ENCODE measurements around the gene ACP3. TPM values are rescaled to one million over a fixed set of nuclear protein-coding genes. Genes with fewer than 3 reads are reported as not detected.
"Not testable (repeated sequence)": the region's sequence is repeated elsewhere in the genome, so short reads cannot be mapped to it uniquely, and the experiment has no call there.

The ACP3 gene
- not detected in 2 replicates for total RNA-seq

GRCh38 chr3:132317229-132317948 lies at the start of gene ACP3:
Gene ACP3, plus strand, starts transcription at chr3:132317407. Its CDS starts 50 bp downstream, at chr3:132317457.
- DNase-seq, result no peak

- peak; percentile 43 for DNase-seq
Measured at GRCh38 chr3:132268956-132269355, 48.3 kb upstream of the ACP3 start.

- no peak for DNase-seq
Measured at GRCh38 chr3:132273036-132273435, 44.2 kb upstream of the ACP3 start.

- DNase-seq, result no peak
Measured at GRCh38 chr3:132276228-132276906, 40.8 kb upstream of the ACP3 start.

- DNase-seq, result no peak
Measured at GRCh38 chr3:132279030-132279429, 38.2 kb upstream of the ACP3 start.

- DNase-seq, result no peak
Measured at GRCh38 chr3:132283440-132283839, 33.8 kb upstream of the ACP3 start.

GRCh38 chr3:132283916-132284405 lies 33.2 kb upstream of the ACP3 start:
- no peak for DNase-seq

GRCh38 chr3:132284781-132285619 lies 32.2 kb upstream of the ACP3 start:
- no peak for DNase-seq

- no peak for DNase-seq
Measured at GRCh38 chr3:132285620-132285945, 31.6 kb upstream of the ACP3 start.

- no peak for DNase-seq
Measured at GRCh38 chr3:132286035-132286434, 31.2 kb upstream of the ACP3 start.

- DNase-seq, result no peak
Measured at GRCh38 chr3:132288357-132288756, 28.9 kb upstream of the ACP3 start.

- DNase-seq, result no peak
Measured at GRCh38 chr3:132289316-132289715, 27.9 kb upstream of the ACP3 start.

- DNase-seq, result no peak
Measured at GRCh38 chr3:132290833-132291232, 26.4 kb upstream of the ACP3 start.

GRCh38 chr3:132292042-132292441 lies 25.2 kb upstream of the ACP3 start:
- no peak for DNase-seq

GRCh38 chr3:132293251-132293650 lies 24.0 kb upstream of the ACP3 start:
- DNase-seq, result no peak

- no peak for DNase-seq
Measured at GRCh38 chr3:132294906-132295305, 22.3 kb upstream of the ACP3 start.

- not testable (repeated sequence) for DNase-seq
Measured at GRCh38 chr3:132303336-132304201, 13.6 kb upstream of the ACP3 start.

GRCh38 chr3:132304351-132304750 lies 12.9 kb upstream of the ACP3 start:
- DNase-seq, result not testable (repeated sequence)

- DNase-seq, result not testable (repeated sequence)
Measured at GRCh38 chr3:132310057-132310456, 7.2 kb upstream of the ACP3 start.

GRCh38 chr3:132311316-132311715 lies 5.9 kb upstream of the ACP3 start:
- no peak for DNase-seq

- DNase-seq, result no peak
Measured at GRCh38 chr3:132311841-132312240, 5.4 kb upstream of the ACP3 start.

- no peak for DNase-seq
Measured at GRCh38 chr3:132315851-132316250, 1.4 kb upstream of the ACP3 start.

Data from dermis blood vessel endothelial cell (primary cell).